H1 (cell line): ENCODE results near the gene FOXL2. TPM values are rescaled to one million over a fixed set of nuclear protein-coding genes. Genes with fewer than 3 reads are reported as not detected.

ENCODE experiments used
- BACH1 ChIP-seq: IDR thresholded peaks from 2 replicates; pipeline ENCODE4 v1.6.1; 2012; ENCODE audit warnings: low read length, improper control_type of control experiment
- CBX5 ChIP-seq: fragments of 300-800, 300-1000 bp; sonication (generic); IDR thresholded peaks from 2 replicates; pipeline ENCODE4 v1.7.1; 2016; ENCODE audit warnings: antibody characterized with exemption, low read length, low read depth
- CREB1 ChIP-seq: IDR thresholded peaks from 2 replicates; pipeline ENCODE4 v1.6.1; 2012; ENCODE audit warnings: inconsistent platforms
- CTCF ChIP-seq, 3 experiments: IDR thresholded peaks; 1 replicate in 2 of 3; 2 replicates in 1 of 3; pipeline versions ENCODE4 v1.5.1 to v1.6.1; 2011; ENCODE audit warnings: low read length in 3 of 3, mild to moderate bottlenecking in 3 of 3, inconsistent platforms in 2 of 3, low read depth in 1 of 3, moderate library complexity in 1 of 3; ENCODE audit not compliant: insufficient read depth in 1 of 3; ENCODE audit errors: control extremely low read depth in 1 of 3
- FOSL1 ChIP-seq: IDR thresholded peaks from 2 replicates; pipeline ENCODE4 v1.6.1; 2011; ENCODE audit warnings: mild to moderate bottlenecking, low read depth, low read length, moderate library complexity; ENCODE audit not compliant: insufficient read depth
- NRF1 ChIP-seq: IDR thresholded peaks from 2 replicates; pipeline ENCODE4 v1.6.1; 2011; ENCODE audit warnings: mild to moderate bottlenecking, low read depth, low read length, improper control_type of control experiment
- RNF2 ChIP-seq: fragments of 200-900, 300-1000 bp; sonication (generic); IDR thresholded peaks from 2 replicates; pipeline ENCODE4 v1.7.1; 2016; ENCODE audit warnings: borderline replicate concordance, low read depth, mild to moderate bottlenecking, antibody characterized with exemption, low read length; ENCODE audit not compliant: poor library complexity, severe bottlenecking; ENCODE audit errors: missing control alignments
- TBP ChIP-seq: IDR thresholded peaks from 2 replicates; pipeline ENCODE4 v1.6.1; 2011; ENCODE audit warnings: low read depth, low read length, improper control_type of control experiment
- polyA plus RNA-seq, 7 experiments: library from polyadenylated mRNA; depleted of rRNA in 3 of 7; stranded (reverse) in 5 of 7; unstranded in 2 of 7; fragments of >200 nt in 5 of 7; fragments of 200-250 nt in 2 of 7; gene quantifications; 1 replicate in 5 of 7; 2 replicates in 1 of 7; 4 replicates in 1 of 7; pipeline versions ENCODE4 v1.2.1 to v1.2.3, GENCODE V29; 2011 to 2013; ENCODE audit warnings: missing spikeins in 2 of 7, mixed read lengths in 2 of 7
- total RNA-seq: library from RNA; stranded (reverse); fragmentation: NEBNext Ultra II Directional; extraction: Animal tissue kit (Norgen Biotek cat#: 25700); gene quantifications from 2 replicates; pipeline ENCODE4 v1.2.1, GENCODE V29; 2021

The FOXL2 gene
- total and polyA plus RNA-seq, 2 of the 8 experiments (the other 6 are each of a cell fraction or from before 2014, with no cell fraction given) = 0.59 to 2.4 TPM

- TF ChIP-seq CBX5 (no peak), CTCF (IDR thresholded peaks at IDR 0.05; ENCODE audit: control extremely low read depth in 1 of 3, insufficient read depth in 1 of 3, low read depth in 1 of 3, low read length in 3 of 3) (peak; percentile 77 to 97 (median 80)), BACH1 (0 out of 2 replicates have a peak, but pooled peaks have one; percentile 27), FOSL1 (no peak), CREB1 (peak; percentile 35), RNF2 (no peak), TBP (peak; percentile 27; the same call in 1 of the 2 replicates), NRF1 (0 out of 2 replicates have a peak, but pooled peaks have one; percentile 2)
These were observed 31.1 kb downstream of the FOXL2 start (continued) for GRCh38 chr3:138915503-138916498.
